ENCODE measurements around the gene TIGD4.

DNA sequence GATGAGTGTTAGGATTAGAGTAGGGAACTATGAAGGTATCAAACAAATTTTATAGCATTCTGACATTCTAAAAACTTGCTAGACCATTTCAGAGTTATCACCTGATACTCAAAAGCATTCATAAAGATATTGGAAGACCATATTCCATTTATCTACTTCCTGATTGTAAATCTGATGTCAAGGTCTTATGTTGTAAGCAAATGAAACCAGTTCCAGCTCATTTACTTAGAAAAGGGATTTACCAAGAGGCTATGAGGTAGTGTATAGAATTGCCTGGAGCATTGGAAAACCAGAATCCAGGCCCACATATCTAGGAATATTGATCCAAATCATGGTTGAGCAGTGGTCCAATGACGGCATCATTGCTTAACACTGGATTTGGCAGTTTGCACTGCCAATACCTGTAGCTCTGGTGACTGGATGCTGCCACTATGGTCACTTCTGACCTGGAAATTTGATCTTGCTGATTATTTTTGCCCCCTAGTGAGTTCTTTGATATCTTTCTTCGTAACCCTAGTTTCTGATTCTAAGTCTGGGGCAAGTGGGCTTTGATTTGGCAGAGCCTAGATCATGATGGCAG is 25.6 kb upstream of the TIGD4 start:
- TF ChIP-seq CTCF (IDR thresholded peaks at IDR 0.05) (no peak), POLR2A (IDR thresholded peaks at IDR 0.05) (no peak), EP300 (IDR thresholded peaks at IDR 0.05) (no peak)
